NCI-H2171 (cell line): ENCODE data around the gene METRNL.

Experiments used
- DNase-seq: peaks from one replicate; lab custom pipeline; 2025; lab: John Stamatoyannopoulos, UW

METRNL gene

GRCh38 chr17:83067071-83067717, 12.2 kb upstream of the METRNL start:
- DNase-seq: no peak

- no peak for DNase-seq
Measured at GRCh38 chr17:83067718-83068261, 11.6 kb upstream of the METRNL start.

DNA sequence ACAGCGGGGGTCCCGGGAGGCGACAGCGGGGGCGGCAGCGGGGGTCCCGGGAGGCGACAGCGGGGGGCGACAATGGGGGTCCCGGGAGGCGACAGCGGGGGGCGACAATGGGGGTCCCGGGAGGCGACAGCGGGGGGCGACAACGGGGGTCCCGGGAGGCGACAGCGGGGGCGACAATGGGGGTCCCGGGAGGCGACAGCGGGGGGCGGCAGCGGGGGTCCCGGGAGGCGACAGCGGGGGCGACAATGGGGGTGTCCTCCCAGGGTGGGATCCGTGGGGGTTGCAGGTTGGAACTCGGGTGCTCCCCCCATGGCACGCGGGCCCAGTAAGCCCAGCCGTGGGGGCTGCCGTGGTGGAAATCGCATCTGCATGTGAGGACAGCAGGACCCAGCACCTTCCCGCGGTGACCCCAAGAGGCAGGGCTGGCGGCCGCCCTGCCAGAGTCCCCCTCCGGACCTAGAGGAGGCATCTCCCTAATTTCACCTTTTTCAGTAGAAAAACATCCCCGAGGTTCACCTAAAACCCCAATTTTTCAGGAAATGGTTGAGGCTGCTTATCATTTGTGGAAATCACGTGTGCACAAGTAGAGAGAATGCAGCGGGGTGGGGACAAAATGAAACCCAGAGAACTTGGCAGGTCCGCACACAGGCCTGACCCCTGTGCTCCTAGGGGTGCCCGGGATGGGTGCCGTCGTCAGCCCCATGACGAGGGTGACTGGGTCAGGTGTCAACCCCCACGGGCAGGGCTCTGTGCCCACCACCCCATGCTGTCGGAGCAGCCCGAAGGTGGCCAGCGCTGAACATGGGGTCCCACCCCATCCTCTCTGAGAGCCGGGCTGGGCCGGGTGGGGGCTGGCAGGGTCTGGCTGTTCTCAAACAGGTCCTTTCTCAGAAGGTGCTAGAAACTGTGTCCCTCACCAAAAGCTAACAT, 10.5 kb upstream of the METRNL start:
- no peak for DNase-seq

DNA sequence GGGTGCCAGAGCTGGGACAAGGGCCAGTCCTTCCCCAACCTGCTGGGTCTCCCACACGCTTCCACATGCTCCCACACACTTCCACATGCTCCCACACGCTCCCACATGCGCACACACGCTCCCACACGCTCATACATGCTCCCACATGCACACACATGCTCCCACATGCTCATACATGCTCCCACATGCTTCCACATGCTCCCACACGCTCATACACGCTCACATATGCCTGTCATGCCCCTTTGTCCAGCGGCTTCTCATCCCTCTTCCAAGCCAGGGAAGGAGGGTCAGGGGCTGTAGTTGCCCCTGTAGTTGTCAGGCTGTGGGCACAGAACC, 9.9 kb upstream of the METRNL start:
- no peak for DNase-seq

DNA sequence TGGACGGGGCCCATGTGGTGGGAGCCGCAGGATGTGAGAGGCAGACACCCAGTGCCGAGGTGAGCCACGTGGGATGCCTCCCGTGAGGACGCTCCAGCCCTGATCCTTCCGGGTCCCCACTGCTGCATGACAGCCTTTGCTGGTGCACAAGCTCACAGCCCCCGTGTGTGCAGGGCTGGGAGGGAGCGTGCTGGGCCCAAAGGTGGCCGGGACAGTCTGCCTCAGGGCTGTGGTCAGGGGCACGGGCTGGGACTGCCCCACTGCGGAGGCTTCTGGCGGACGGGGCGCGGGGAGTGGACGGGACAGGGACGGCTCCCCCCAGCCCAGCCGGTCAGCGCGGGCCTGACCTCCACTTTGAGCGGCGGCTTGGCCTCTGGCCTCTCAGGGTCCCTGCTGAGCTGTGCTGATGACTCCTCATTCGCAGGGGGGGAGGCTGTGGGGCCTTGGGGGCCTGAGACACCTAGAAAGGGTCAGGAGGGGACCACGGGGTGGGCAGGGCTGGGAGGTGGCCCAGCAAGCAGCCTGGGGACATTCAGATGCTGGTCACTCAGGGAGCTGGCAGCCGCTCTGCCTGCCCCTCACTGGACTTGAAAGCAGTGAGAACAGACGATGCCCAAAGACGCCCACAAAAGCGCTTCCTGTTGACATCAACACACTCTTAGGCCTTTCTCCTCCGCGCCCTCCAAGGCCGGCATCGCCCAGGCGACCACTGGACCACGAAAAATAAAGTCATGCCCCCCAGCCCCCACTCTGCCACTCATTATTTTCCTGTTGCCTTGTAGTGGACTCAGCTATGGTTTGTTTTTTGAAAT, 9.3 kb upstream of the METRNL start:
- DNase-seq: no peak

DNA sequence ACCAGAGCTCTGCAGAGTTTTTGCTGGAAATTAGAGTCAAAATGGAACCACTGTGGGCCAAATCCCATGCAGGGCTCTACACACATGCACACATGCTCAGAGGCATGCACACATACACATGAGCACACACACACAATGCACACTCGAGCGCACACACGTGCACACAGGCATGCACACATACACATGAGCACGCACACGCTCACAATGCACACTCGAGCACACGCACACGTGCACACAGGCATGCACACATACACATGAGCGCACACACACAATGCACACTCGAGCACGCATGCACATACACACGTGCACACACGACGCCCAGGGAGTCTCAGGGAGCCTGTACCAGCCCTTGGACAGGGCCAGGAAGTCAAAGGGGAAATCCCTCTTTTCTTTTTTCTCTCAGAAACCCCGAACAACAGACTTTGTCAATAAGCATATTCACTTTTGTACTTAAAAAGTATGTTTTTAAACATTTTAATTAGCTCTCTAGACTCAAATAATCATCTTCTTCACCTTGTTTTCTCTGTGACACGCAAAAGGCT, 8.5 kb upstream of the METRNL start:
- DNase-seq: no peak

DNA sequence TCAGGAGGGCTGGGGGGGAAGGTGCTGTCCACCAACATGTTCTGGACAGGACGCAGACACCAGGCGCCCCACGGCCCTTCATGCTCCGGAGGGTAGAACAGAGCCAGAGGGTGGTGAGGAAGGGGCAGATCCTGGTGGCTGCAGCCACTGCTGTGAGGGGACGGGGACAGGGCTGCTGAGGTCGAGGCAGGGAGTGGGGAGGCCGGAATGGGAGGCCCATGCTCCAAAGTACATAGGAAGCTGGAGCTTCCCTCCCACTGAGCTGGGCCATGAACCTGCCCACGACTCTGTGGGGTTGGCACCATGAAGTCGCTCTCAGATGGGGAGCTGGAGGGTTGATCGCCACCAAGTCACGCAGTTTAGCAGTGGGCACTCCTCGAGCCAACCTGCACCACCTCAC, 8.0 kb upstream of the METRNL start:
- no peak for DNase-seq

- DNase-seq: no peak
Measured at GRCh38 chr17:83071966-83072562, 7.3 kb upstream of the METRNL start.

- no peak for DNase-seq
Measured at GRCh38 chr17:83072600-83073358, 6.6 kb upstream of the METRNL start.

- no peak for DNase-seq
Measured at GRCh38 chr17:83073389-83074063, 5.9 kb upstream of the METRNL start.

DNA sequence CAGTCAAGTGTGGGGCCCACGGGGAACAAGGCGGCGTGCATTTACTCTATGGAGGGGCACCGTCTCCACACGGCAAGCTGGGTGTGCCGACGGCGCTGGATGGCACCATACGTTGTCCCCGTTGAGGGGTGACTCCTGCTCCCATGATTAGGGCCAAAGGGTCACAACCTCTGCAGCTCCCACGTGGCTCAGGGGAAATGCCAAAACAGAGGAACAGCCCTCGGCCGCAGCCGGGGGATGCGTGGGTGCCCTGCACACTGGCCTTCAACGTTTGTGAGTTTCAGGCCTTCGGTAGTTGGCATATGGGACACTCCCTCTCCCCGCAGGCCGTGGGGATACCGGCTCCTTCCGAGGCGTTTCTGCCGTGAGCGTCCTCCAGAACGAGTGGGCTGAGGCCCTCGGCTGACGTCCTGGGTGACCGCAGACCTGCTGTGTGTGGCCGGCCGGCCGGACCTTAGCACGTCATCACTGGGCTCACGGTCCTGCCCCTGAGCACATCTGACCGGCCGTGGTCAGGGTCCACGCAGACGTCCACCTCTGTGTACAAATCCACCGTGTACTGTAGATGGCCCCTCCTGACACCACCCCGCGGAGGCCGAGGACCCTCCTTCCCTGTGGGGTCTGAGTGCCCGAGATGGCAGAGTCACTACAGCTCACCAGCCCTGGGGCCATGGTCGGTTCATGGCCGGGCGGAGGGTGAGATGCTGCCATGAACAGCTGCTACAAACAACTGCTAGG, 4.8 kb upstream of the METRNL start:
- DNase-seq: no peak

- DNase-seq: no peak
Measured at GRCh38 chr17:83075270-83075880, 4.0 kb upstream of the METRNL start.

DNA sequence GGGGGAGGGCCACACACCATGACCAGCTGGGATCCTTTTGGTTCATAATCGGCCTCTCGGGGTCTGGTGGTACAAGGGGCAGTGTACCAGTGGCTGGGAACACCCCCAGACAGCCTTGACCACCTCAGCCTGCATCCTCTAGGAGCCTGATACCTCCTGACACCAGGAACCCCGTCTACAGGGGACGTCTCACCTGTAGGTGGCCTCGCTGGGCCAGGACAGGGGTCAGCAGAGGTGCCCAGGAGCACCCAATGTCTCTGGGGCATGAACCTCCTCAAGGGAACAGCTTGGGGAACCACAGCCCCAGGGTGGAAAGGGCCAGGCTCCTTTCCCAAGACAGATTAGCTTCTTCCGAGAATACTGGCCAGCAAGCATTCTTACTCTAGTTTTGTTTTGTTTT, 2.5 kb upstream of the METRNL start:
- DNase-seq: no peak

- DNase-seq: no peak
Measured at GRCh38 chr17:83077411-83077810, 2.0 kb upstream of the METRNL start.

GRCh38 chr17:83077939-83078338, 1.5 kb upstream of the METRNL start:
- DNase-seq: no peak

DNA sequence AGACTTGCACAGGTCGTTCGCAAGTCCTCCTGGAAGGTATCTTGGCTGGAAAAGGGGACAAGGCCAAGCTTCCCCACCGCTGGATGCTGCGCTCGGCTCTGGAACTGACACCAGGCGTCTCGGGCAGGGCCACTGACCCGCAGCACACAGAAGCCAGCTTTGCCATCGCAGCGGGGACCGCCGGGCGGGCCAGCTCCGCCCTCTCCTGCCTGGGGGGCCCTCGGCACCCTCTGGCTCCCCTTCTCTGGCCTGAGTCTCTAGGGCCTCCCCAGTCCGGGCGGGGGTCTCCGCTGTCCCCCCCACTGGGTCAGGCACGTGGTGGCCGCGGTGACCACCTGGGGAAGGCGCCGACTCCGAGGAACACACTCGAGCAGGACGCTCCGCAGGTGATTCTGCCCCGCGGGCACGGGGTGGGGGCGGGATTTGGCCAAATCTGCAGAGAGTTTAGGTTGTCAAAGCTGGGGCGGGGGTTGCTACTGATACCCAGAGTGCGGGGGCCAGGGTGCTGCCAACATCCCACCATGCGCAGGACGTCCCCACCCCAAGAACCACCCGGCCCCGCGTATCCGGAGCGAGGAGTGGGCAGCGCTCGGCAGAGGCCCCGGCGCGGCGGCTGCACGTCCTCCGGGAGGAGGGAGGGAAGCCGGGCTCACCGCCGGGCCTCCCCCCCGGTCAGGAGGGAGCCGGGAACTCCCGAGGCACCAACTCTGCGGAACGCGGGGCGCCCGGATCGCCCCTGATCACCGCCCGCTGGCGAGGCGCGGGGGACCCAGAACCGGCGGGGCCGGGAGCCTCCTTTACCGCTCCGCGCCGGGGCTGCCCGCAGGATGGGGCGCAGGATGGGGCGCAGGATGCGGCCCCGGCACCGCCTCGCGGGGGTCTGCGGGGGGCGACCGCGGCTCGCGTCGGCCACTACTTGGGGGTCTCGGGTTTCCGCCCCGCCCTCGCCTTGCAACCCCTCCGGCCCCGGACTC, 744 bp upstream of the METRNL start:
- DNase-seq: no peak

GRCh38 chr17:83079766-83080578, 563 bp downstream of the METRNL start:
- DNase-seq: no peak
